ENCODE data around the gene TSC22D2. TPM values are rescaled to one million over a fixed set of nuclear protein-coding genes. Genes with fewer than 3 reads are reported as not detected.

TSC22D2 gene
- total and polyA plus RNA-seq, 10 of the 15 experiments (the other 5 are each of a cell fraction or from before 2014, with no cell fraction given): 7.4 to 19.4 (median 10.9) TPM

GRCh38 chr3:150447084-150447483 lies 39.0 kb downstream of the TSC22D2 start (continued):
- TF ChIP-seq CEBPZ (IDR thresholded peaks at IDR 0.05; ENCODE audit: low read depth, low read length) (no peak), ZSCAN29 (IDR thresholded peaks at IDR 0.05) (no peak), TCF3 (IDR thresholded peaks at IDR 0.05; ENCODE audit: borderline replicate concordance, insufficient read depth, low read depth, low read length) (no peak)

- Histone ChIP-seq H3K36me3 (ENCODE audit: control insufficient read depth in 2 of 2, insufficient read depth in 2 of 2, low read length in 1 of 2) (no peaks in the 10 kb centered on the region; a peak in 1 of 4 replicates), H2AFZ (ENCODE audit: control insufficient read depth, low read depth, low read length) (no peak overlapping the region), H3K4me1 (ENCODE audit: control insufficient read depth, insufficient read depth, low read length) (no peaks in the 10 kb centered on the region), H3K9ac (ENCODE audit: control insufficient read depth, insufficient read depth, low read length) (no peak overlapping the region), H3K4me3 (no peak overlapping the region), H3K9me3 (replicated peaks; ENCODE audit: control insufficient read depth, insufficient read depth, low read length) (no peaks in the 10 kb centered on the region), H3K27ac (ENCODE audit: control insufficient read depth, insufficient read depth) (no peak overlapping the region), H4K20me1 (ENCODE audit: control insufficient read depth, insufficient read depth) (no peaks in the 10 kb centered on the region), H3K79me2 (ENCODE audit: control insufficient read depth, insufficient read depth, low read length) (peaks cover 12% of the 10 kb centered on the region), H3K4me2 (ENCODE audit: control insufficient read depth, insufficient read depth) (no peak overlapping the region), H3K27me3 (replicated peaks in 1 of 2; ENCODE audit: control insufficient read depth in 2 of 2, insufficient read depth in 2 of 2, low read length in 1 of 2) (no peaks in the 10 kb centered on the region)
- ATAC-seq: no peak
- intact Hi-C loops (cut with micrococcal nuclease; ENCODE audit: unreplicated experiment) (no loop called here), in situ Hi-C loops (cut with MboI) (no loop called here)
- no peak for FAIRE-seq
- BruUV-seq (replicated peaks): no TSS peak
- SMC1A ChIA-PET (ENCODE audit: uncharacterized antibody, unreplicated experiment): interaction anchor here (1.1 to 1.8 kb wide), 4 partner anchors 13 to 18 kb away, joined by 3 read pairs; no protein-coding TSS in a partner anchor
- CTCF ChIA-PET: interaction anchor here (1.3 to 1.5 kb wide), 2 partner anchors 9 to 13 kb away, joined by 3 to 6 read pairs; no protein-coding TSS in a partner anchor
- POLR2A ChIA-PET: no interaction called here
- RAD21 ChIA-PET (ENCODE audit: unreplicated experiment): interaction anchor here (1.3 kb wide), 1 partner anchor 48 kb away, joined by 3 read pairs; no protein-coding TSS in a partner anchor
- 100% methylated on average over 3 of the region's 3 CpGs for WGBS (ENCODE audit: insufficient coverage, insufficient replicate concordance, low lambda C conversion rate, missing lambda C conversion rate)
- no peak for DNase-seq (ENCODE audit: low read depth, low spot score)
- no peak for TF ChIP-seq EED (IDR thresholded peaks at IDR 0.05; ENCODE audit: low read depth)
- no peak for TF ChIP-seq RAD21 (IDR thresholded peaks at IDR 0.05; ENCODE audit: insufficient read depth, low read depth, low read length)
- no peak for TF ChIP-seq ZNF687 (IDR thresholded peaks at IDR 0.05)
- no peak for TF ChIP-seq HDAC2 (IDR thresholded peaks at IDR 0.05)
- no peak for TF ChIP-seq EZH2 (IDR thresholded peaks at IDR 0.05; ENCODE audit: borderline replicate concordance, control insufficient read depth, low read depth, low read length)
- TF ChIP-seq ZBTB40 (IDR thresholded peaks at IDR 0.05; ENCODE audit: borderline replicate concordance): no peak
Measured at GRCh38 chr3:150447631-150448465, 39.8 kb downstream of the TSC22D2 start.

Data from GM12878 (cell line).